Measurements from ENCODE around the gene TGFBR3.

The TGFBR3 gene
- 149 to 300 (median 206) reads per million in 4 experiments for total RNA-seq

DNA sequence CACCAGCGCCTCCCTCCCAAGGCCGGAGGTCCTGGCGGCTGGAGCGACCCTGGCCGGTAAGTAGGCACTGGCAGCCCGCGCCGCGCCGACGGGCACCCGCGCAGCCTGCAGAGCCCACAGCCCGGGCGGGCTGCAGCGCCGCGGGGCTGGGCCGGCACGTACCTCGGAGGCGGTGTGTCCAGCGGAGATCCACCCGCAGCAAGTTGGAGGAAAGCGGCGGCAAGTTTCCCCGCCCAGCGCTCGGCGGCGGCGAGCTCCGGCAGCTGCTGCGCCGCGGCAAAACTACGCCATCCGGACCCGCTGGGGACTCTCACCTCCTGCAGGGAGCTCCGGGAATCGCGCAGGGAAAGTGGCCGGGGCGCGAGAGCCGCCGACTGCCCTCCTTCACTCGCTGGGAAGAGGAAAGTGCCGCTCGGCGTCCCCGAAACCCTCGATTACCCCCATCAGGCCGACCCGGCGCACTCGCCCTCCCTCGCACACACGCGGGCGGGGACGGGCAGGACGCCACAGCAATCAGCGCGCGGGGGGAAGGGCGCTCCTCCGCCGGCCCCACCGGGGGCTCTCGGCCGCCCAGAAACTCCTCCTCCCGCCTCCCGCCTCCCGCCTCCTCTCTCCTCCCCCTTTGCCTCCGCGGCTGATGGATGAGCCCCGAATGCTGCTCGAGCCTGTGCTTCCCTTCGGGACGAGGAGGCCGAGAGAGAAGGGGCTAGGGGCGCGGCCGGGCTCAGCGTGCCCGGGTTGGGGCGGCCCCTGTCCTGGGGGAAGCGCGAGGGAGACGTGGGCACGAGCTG is at the start of gene TGFBR3:
Gene TGFBR3, minus strand, starts transcription at position 436 of the 791 bp plus-strand sequence. CDS start 24,620 bp downstream, outside the sequence.
- DNase-seq: peak; percentile 55

DNA sequence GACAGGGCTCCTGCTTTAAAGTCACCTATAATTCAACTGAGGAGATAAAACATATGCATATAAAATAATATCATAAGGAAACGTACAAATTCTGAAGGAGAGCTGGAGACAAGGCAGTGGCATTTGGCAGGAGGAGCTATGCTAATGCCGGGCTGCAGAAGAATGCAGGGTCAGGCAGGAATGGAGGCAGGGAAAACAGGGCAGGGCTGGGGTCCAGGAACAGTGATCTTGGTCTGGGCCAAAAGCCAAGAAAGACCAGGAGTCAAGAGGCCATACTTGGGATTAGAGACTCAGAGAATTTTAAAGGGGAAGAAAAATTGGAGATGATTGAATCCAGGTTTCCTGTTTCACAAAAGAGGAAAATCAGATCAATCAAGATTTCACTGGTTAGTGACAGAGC is 43.3 kb upstream of the TGFBR3 start:
- no peak for DNase-seq

- DNase-seq: no peak
Measured at GRCh38 chr1:91928026-91928425, 42.1 kb upstream of the TGFBR3 start.

DNA sequence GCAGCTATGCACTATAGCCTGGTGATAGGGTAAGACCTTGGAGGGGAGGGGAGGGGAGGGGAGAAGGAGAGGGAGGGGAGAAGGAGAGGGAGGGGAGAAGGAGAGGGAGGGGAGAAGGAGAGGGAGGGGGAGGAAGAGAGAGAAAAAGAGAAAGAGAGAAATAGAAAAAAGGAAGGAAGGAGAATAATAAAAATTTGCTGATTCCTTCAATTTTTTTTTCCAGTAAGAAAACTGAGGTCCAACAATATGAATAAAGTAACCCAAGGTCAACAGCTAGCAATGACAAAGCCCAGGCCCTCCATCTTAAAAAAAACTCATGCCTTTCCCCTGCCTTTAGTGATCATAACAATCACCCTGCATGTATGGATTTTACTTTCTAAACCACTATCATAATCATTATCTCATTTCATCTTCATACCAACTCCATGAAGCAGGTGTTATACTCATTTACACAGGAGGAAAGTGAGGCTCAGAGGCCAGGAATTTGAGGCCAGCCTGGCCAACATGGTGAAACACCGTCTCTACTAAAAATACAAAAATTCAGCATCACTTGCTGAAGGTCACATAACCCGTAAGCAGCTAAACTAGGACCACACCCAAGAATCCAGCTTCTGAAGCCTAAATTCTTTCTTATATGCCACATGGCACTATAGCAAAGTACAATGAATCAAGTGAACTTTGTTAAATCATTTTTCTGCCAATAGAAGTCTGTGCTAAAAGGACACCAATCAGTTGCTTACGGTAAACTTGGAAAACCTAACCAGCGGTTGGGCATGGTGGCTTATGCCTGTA is 39.9 kb upstream of the TGFBR3 start:
- no peak for DNase-seq

- no peak for DNase-seq
Measured at GRCh38 chr1:91924146-91924545, 38.2 kb upstream of the TGFBR3 start.

- no peak for DNase-seq
Measured at GRCh38 chr1:91919962-91920361, 34.0 kb upstream of the TGFBR3 start.

DNA sequence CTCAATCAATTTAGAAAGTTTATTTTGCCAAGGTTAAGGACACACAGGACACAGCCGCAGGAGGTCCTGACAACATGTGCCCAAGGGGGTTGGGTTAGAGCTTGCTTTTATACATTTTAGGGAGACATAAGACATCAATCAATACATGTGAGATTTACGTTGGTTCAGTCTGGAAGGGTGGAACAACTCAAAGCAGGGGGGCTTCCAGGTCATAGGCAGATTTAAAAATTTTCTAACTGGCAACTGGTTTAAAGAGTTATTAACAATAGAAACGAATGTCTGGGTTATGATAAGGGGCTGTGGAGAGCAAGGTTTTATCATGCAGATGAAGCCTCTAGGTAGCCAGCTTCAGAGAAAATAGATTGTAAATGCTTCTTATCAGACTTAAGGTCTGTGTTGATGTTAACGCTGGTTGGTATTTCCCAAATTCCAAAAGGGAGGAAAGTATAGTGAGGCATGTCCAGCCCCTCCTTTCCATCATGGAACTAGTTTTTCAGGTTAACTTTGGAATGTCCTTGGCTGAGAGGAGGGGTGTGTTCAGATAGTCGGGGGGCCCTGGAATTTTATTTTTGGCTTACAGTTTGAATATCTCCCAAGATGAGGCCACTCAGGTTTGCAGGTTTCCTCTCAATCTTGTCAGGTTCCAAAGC is 31.0 kb upstream of the TGFBR3 start:
- no peak for DNase-seq

- DNase-seq: no peak
Measured at GRCh38 chr1:91916046-91916445, 30.1 kb upstream of the TGFBR3 start.

GRCh38 chr1:91913018-91913417 is 27.1 kb upstream of the TGFBR3 start:
- no peak for DNase-seq

- DNase-seq: no peak
Measured at GRCh38 chr1:91912266-91912665, 26.3 kb upstream of the TGFBR3 start.

- no peak for DNase-seq
Measured at GRCh38 chr1:91901231-91901630, 15.3 kb upstream of the TGFBR3 start.

DNA sequence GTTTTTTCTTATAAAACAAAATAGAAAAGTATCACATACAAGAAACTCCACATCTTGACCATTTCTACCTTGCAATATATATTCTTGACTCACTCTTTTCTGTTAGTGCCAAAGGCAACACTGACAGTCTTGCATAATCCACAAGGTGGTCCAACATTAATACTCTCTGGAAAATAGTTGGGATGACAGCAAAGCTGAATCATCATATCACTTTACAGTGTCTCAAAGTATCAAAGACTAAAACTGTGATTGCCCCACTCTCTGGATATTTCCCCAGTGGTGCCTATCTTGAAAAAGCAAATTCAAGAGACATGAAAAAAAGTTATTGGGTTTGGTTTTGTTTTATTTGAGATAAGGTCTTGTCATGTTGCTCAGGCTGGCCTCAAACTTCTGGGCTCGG is 14.6 kb upstream of the TGFBR3 start:
- DNase-seq: no peak

GRCh38 chr1:91897016-91897415 is 11.1 kb upstream of the TGFBR3 start:
- no peak for DNase-seq

- DNase-seq: no peak
Measured at GRCh38 chr1:91895832-91896556, 10.0 kb upstream of the TGFBR3 start.

- DNase-seq: no peak
Measured at GRCh38 chr1:91894036-91894761, 8.2 kb upstream of the TGFBR3 start.

- no peak for DNase-seq
Measured at GRCh38 chr1:91891969-91892368, 6.0 kb upstream of the TGFBR3 start.

DNA sequence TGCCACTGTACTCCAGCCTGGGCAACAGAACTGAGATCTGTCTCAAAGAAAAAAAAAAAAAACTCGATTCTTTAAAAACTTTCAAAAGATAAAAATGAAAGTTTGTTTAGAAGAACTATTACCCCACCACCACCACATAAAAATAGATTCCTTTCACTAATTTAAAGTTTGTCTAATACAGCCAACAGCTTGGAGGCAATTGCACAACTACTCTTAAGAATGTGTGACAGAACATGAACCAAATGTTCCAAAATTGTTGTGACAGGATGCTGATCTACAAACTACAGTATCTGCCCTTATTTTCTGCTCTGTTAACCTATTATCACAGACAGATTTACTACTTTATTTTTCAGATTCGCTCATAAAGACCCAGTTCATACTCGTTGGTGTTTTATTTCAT is 5.5 kb upstream of the TGFBR3 start:
- DNase-seq: no peak

DNA sequence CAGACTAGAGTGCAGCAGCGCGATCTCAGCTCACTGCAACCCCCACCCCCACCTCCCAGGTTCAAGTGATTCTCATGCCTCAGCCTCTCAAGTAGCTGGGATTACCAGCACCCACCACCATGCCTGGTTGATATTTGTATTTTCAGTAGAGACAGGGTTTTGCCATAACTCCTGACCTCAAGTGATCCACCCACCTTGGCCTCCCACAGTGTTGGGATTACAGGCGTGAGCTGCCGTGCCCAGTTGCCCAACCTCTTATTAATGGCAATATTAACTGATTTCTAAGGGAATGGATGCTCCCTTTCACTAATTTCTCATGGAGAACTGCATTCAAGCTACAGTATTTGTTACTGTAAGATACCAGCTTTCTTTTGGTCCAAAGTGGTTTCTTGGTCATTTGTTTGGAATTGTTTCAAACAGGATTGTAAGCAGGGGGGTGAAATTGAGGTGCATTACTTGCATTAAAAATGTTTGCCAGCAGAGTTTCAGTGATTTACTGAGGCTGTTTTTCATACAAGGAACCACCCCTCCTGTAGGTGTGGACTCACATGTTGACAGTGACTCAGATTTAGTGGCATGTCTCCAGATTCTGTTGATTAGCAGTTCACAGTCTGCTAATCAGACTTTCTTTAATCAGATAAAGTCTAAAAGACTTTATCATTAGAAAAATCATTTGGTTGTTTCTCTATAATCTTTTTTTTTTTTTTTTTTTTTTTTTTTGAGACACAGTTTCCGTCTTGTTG is 3.9 kb upstream of the TGFBR3 start:
- no peak for DNase-seq

DNA sequence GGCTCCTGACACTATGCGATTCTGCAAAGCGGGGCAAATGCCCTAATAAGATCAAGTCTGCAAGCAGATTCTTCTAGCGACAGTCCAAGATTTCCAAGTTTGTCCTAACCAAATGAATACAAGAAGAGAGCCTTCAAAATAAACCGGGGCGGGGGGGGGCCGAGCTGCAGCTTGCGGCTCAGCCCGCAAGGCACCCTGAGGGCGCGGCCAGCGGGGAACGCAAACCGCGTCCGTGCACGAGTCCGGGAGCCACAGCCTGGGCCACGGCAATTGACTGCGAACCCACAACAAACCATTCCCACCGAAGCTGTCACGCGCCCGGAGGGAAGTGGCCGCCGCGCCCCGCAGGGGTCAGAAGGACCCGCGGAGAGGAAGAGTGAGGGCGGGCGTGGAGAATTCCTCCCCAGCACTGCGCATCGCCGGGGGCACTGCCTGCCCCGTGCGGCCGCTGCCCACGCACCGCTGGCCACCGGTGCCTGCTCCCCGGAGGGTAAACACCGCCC is 687 bp downstream of the TGFBR3 start:
- no peak for DNase-seq

GRCh38 chr1:91884459-91885212 is 1.3 kb downstream of the TGFBR3 start:
- DNase-seq: no peak

Data from effector CD8-positive, alpha-beta T cell (primary cell).